ENCODE measurements around the gene KCNN1.

DNA sequence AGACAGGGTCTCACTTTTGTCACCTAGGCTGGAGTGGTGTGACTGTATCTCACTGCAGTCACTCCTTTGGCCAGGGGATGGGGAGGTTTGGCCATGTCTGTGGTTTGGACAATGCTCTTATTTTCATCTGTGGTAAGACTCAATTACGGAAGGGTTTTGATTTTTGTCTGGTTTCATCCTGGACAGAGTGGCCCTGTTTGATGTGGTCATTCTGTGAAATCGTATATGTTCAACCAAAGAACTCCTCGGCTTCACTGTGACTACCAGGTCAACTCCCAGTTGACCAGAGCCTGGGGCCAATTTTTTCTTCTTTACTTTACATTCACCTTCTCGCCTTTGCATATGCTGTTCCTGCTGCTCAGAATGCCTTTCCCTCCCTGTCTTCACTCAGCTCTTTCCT, 40.9 kb upstream of the KCNN1 start:
- TF ChIP-seq ZNF785 (tag by site-specific recombination; IDR thresholded peaks at IDR 0.05) (no peak), ZFP41 (tag by site-specific recombination; IDR thresholded peaks at IDR 0.05; ENCODE audit: borderline replicate concordance) (no peak), ZNF530 (tag by site-specific recombination; IDR thresholded peaks at IDR 0.05; ENCODE audit: low read depth) (no peak)

Measured in HEK293 (cell line).